GM18870 (cell line): Measurements from ENCODE around the gene GNGT2.
"Not testable (repeated sequence)": the region's sequence is repeated elsewhere in the genome, so short reads cannot be mapped to it uniquely, and the experiment has no call there.

Experiments used
- ATAC-seq: cut with Tn5 transposase; IDR thresholded peaks from one replicate; pipeline ENCODE4 v1.9.1; 2021; ENCODE audit warnings: moderate library complexity; ENCODE audit not compliant: unreplicated experiment

Gene GNGT2

DNA sequence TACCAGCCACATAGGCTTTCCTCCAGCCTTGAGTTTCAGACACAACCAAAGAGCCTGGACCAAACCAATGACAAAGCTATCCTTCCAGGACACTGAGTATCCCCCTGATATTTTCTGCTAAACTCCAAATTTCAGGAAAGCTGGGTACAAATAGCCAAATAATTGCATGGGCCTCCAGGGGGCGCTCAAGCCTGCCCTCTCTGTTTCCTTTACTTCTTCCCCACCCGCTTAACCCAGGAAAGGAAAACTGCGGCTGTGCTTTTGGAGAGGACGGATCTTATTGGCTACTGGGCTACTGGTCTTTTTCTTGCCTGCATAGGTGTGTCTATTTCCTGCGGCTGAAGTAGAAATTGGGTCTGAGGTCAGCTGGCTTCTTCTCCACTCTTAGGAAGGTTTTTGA is 30.1 kb downstream of the GNGT2 start:
- ATAC-seq = no peak

DNA sequence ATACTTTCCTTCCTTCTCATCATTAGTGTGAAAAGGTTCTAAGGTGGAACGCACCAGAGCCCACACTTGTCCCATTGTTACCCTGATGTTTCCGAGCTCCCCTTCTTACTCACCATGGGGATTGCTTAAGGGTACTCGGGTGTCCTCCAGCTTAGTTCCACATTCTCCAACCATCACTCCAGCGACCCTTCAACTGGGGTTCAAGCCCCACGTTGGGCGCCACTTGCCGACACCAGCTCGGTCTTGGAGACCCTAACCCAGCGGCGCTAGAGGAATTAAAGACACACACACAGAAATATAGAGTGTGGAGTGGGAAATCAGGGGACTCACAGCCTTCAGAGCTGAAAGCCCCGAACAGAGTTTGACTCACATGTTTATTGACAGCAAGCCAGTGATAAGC is 34.4 kb downstream of the GNGT2 start:
- not testable (repeated sequence) for ATAC-seq

- ATAC-seq = not testable (repeated sequence)
Observed at GRCh38 chr17:49170711-49171110, 39.7 kb downstream of the GNGT2 start.

DNA sequence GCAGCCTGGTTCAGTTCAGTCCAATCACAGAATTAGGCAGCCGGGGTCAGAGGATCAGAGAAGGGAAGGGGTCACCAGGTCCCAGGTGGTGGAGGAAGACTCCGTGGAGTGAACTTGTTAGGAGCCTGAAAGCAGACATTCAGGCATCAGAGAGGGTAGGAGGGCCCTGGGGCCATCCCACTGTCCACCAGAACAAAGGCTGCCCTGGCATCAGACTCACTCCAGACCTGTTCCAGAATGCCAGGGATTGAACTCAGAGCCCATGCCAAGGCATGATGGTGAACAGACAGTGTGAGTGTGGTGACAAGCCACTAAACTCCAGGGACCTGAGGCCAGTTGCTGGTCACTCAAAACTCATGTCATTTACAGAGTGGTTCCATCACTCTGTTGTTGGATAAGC is 40.2 kb downstream of the GNGT2 start:
- no peak for ATAC-seq

DNA sequence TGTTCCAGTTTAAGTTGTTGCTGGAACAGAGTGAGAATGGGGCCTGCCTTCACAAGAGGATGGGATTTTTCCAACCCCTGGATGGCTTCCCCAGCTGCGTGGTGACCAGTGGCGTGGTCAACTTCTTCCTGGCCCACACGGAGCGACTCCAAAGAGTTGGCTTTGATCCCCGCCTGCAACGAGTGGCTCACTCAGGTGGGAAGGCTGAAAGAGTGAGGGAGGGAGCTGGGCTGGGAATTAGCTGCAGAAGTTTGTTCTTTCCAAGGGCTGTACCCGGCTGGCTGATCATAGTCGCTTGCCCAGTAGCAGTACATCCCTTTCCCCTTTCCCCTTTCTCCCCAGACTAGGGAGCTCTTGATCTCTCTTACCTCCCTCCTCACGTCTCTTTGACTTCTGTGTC is 41.7 kb downstream of the GNGT2 start:
- no peak for ATAC-seq

DNA sequence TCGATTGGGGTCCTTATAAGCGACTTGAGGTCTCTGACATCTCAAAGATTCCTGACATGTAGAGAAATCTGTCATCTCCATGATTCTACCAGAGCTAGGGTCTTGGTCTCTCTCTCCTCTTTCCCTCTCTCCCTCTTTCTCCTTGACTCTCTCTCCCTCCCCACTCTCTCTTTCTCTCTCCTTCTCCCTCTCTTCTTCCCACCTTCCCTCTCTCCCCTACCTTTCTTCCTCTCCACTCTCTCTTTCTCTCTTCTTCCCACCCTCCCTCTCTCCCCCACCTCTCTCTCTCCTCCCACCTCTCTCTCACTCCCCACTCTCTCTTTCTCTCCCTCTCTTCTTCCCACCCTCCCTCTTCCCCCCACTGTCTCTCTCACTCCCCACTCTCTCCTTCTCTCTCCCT is 45.2 kb downstream of the GNGT2 start:
- no peak for ATAC-seq

DNA sequence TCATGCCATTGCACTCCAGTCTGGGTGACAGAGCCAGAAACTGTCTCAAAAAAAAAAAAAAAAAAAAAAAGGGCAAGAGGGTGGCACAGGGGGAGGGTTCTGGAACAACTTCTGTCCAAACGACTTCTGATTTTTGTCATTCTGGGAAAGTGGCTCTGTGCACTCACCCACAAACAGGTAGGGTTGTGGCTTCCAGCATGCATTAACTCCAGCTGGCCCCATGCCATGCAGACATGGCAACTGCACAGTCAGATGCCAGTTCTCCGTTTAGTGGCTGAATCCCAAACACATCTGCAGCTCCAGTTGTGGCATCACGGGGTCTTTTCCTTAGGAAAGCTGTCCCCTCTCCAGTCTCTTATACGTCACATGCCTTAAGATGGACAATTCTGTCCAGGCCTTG is 47.5 kb downstream of the GNGT2 start:
- ATAC-seq = no peak

DNA sequence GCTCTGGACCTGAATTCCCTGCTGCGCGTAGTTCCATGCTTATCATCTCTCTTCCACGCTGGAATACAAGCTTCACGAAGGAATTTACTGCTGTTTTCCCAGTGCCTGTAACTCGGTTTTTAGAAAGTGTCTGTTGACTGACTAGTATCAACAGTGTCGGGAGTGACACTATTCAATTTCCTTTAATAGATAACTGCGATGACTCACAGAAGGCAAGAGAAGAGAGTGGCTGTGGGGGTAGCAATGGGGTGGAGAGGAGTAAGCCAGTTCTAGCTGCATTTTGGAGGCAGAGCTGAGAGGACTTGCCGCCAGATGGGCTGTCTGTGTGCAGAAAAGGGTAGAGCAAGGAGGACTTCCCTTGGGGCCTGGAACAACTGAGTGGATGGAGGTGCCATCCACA is 52.6 kb downstream of the GNGT2 start:
- ATAC-seq = no peak

DNA sequence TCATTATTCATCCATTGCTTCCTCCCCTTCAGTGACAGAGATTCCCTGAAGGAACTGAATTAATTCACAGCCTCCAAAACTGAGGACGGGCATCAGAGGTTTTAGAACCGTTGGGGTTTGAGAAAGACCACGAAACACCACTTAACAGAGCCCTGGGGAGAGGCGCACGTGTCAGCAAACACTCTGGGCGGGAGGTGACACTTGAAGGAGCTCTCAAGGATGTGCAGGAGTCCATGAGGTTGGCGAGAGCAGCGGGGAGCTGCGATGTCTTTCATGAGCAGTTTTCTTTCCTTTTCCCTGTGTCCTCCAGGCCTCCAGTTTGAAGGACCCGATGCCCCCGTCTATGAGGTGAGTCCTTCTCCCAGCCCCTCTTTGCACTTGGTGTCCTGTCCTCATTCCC is 54.1 kb downstream of the GNGT2 start:
- ATAC-seq = no peak
